Kidney (tissue), 14 donors: ENCODE data around the gene POC1A. TPM values are rescaled to one million over a fixed set of nuclear protein-coding genes. Genes with fewer than 3 reads are reported as not detected.

Experiments used
- DNase-seq, 5 donors: peaks; one replicate each; pipeline ENCODE4 v3.0.0-alpha.2; 2013 to 2020
- FAIRE-seq: peaks from 2 replicates; lab custom pipeline; 2012; peaks lifted over from hg19 to GRCh38; lab: Jason Lieb, UNC
- H3K27ac ChIP-seq, 2 donors: one replicate each; pipeline ENCODE4 v1.7.0; 2013; ENCODE audit warnings: low read depth in 2 of 2, low read length in 2 of 2, inconsistent platforms in 1 of 2
- H3K27me3 ChIP-seq: one replicate; pipeline ENCODE4 v1.7.1; 2013; ENCODE audit warnings: low read length, inconsistent platforms; ENCODE audit not compliant: control insufficient read depth, insufficient read depth
- H3K36me3 ChIP-seq, 3 donors: one replicate each; pipeline versions ENCODE4 v1.7.0 to v1.7.1; 2013; ENCODE audit warnings: low read length in 3 of 3, control low read depth in 1 of 3, inconsistent platforms in 1 of 3; ENCODE audit not compliant: insufficient read depth in 3 of 3, control insufficient read depth in 2 of 3
- H3K4me1 ChIP-seq, 3 donors: one replicate each; pipeline versions ENCODE4 v1.7.0 to v1.7.1; 2013; ENCODE audit warnings: low read length in 3 of 3, inconsistent platforms in 1 of 3, low read depth in 1 of 3; ENCODE audit not compliant: control insufficient read depth in 2 of 3, insufficient read depth in 2 of 3
- H3K4me3 ChIP-seq, 3 donors: one replicate each; pipeline versions ENCODE4 v1.7.0 to v1.8.1; 2013; ENCODE audit warnings: low read length in 3 of 3, control low read depth in 1 of 3, inconsistent platforms in 1 of 3
- H3K9ac ChIP-seq, 3 donors: one replicate each; pipeline versions ENCODE4 v1.7.0 to v1.7.1; 2013; ENCODE audit warnings: low read length in 3 of 3, control low read depth in 1 of 3, inconsistent platforms in 1 of 3
- H3K9me3 ChIP-seq, 3 donors: one replicate each; pipeline versions ENCODE4 v1.7.0 to v1.7.1; 2013; ENCODE audit warnings: low read length in 3 of 3, control low read depth in 1 of 3, inconsistent platforms in 1 of 3; ENCODE audit not compliant: control insufficient read depth in 2 of 3, insufficient read depth in 1 of 3
- intact Hi-C: fragments of 100-400 bp; cut with DNase I; formaldehyde crosslinking; loops from one replicate; pipeline ENCODE4 v1.11.1; 2022
- polyA plus RNA-seq: library from polyadenylated mRNA; stranded (reverse); fragments of 350-450 nt; fragmentation: Illumina TruSeq; extraction: RNeasy Lipid Tissue Mini Kit (QIAGEN cat#74804); gene quantifications from one replicate; pipeline ENCODE4 v1.2.3, GENCODE V29; 2014; ENCODE audit warnings: low read depth, low replicate concordance; ENCODE audit not compliant: insufficient read depth
- total RNA-seq: library from RNA; stranded (reverse); fragmentation: NEBNext Ultra II Directional; extraction: Animal tissue kit (Norgen Biotek cat#: 25700); gene quantifications from one replicate; pipeline ENCODE4 v1.2.1, GENCODE V29; 2021
- TF ChIP-seq, protein P1 (sequence below): IDR thresholded peaks from 3 replicates; pipeline ENCODE4 v1.5.1; 2012; ENCODE audit warnings: mild to moderate bottlenecking, moderate library complexity, borderline replicate concordance; ENCODE audit not compliant: insufficient read depth; ENCODE audit errors: extremely low read depth
- donor health status: control.
- donor health status: control.
- donor health status: control.
- donor health status: control.
- donor health status: control.
- donor health status: DM: yes; HTN: yes; CAD: no.
- donor health status: Normal renal cell carcinoma (clear cell type).

Gene POC1A
- total and polyA plus RNA-seq, 2 donors from 2014 or later = 2.2 to 2.5 TPM

DNA sequence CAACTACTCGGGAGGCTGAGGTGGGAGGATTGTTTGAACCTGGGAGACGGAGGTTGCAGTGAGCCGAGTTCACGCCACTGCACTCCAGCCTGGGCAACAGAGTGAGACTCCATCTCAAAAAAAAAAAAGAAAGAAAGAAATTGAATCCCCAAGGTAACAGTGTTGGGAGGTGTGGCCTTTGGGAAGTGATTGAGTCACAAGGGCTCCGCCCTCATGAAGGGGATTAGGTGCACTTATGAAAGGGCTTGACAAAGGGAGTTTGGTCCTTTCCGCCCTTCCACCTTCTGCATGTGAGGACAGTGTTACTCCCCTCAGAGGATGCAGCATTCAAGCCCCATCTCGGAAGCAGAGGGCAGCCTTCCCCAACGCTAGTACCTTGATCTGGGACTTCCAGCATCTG, 21.3 kb downstream of the POC1A start:
- DNase-seq (no peak), FAIRE-seq (no peak)
- peaks cover 0 to 4% (median 0%) of the 10 kb centered on the region in 3 donors for H3K4me1 ChIP-seq
- intact Hi-C loops = no loop called here
- H3K4me3 ChIP-seq = no peak overlapping the region
- H3K27ac ChIP-seq = no peak overlapping the region
- H3K36me3 ChIP-seq = no peaks in the 10 kb centered on the region
- no peak overlapping the region for H3K9ac ChIP-seq
- TF ChIP-seq, protein P1, sequence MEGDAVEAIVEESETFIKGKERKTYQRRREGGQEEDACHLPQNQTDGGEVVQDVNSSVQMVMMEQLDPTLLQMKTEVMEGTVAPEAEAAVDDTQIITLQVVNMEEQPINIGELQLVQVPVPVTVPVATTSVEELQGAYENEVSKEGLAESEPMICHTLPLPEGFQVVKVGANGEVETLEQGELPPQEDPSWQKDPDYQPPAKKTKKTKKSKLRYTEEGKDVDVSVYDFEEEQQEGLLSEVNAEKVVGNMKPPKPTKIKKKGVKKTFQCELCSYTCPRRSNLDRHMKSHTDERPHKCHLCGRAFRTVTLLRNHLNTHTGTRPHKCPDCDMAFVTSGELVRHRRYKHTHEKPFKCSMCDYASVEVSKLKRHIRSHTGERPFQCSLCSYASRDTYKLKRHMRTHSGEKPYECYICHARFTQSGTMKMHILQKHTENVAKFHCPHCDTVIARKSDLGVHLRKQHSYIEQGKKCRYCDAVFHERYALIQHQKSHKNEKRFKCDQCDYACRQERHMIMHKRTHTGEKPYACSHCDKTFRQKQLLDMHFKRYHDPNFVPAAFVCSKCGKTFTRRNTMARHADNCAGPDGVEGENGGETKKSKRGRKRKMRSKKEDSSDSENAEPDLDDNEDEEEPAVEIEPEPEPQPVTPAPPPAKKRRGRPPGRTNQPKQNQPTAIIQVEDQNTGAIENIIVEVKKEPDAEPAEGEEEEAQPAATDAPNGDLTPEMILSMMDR = no peak
- H3K9me3 ChIP-seq = no peaks in the 10 kb centered on the region
- H3K27me3 ChIP-seq = no peaks in the 10 kb centered on the region

GRCh38 chr3:52132041-52132440, 22.2 kb downstream of the POC1A start:
- Histone ChIP-seq H3K36me3 (no peaks in the 10 kb centered on the region), H3K9me3 (no peaks in the 10 kb centered on the region), H3K9ac (no peak overlapping the region), H3K27ac (no peak overlapping the region), H3K4me3 (no peak overlapping the region), H3K27me3 (no peaks in the 10 kb centered on the region), H3K4me1 (peaks cover 0 to 4% (median 0%) of the 10 kb centered on the region in 3 donors)
- intact Hi-C loops = no loop called here
- DNase-seq (no peak), FAIRE-seq (no peak)
- TF ChIP-seq, protein P1 = no peak

DNA sequence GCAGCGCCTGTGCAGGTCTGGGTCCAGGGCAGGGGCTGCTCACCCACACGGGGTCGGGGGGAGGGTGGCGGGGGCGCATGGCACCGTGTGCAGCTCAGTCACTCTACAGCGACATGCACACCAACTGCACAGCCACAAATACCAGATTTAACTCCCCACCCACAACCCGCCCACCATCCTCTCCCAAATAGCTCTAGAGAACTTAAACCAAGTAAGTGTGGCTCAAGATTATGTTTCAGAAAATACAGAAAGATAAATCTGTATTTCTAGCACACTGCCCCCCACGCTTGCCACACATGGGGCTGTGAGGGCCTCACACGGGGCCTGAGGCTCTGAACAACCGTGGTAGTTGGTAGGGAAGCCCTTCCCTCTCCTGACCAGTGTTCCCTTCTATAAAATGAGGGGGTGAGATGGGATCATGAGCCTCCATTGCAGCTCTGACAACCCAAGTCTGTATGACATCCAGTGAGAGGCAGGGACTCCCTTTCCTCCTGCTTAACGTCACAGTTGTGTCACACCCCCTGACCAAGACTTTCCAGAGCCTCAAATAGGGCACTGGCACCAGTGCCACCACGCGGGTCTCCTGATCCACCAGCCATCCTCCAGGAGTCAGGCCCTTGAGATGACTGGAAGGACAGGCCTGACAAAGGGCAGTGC, 23.1 kb downstream of the POC1A start:
- FAIRE-seq (no peak), DNase-seq (no peak)
- H3K36me3 ChIP-seq = no peaks in the 10 kb centered on the region
- no peaks in the 10 kb centered on the region for H3K9me3 ChIP-seq
- H3K4me3 ChIP-seq = no peak overlapping the region
- TF ChIP-seq, protein P1 = no peak
- H3K27ac ChIP-seq = no peak overlapping the region
- H3K9ac ChIP-seq = no peak overlapping the region
- intact Hi-C loops = no loop called here
- no peaks in the 10 kb centered on the region for H3K27me3 ChIP-seq
- H3K4me1 ChIP-seq = peaks cover 0 to 4% (median 0%) of the 10 kb centered on the region in 3 donors
